Stimulated activated effector memory CD8-positive, alpha-beta T cell treated with anti-CD3 and anti-CD28 coated beads, Interleukin-12 subunit alpha, Interleukin-12 subunit beta, amount 100 ng/mL, for 72 hours (primary cell): ENCODE data around the gene SPPL3.
A peak's percentile ranks its signal among the peaks of the same experiment; 100 is the strongest.
"Not testable (repeated sequence)": the region's sequence is repeated elsewhere in the genome, so short reads cannot be mapped to it uniquely, and the experiment has no call there.

Experiments used
- ATAC-seq: fragments of 150-1000 bp; cut with Tn5 transposase; 2 replicates; pipeline ENCODE4 v1.10.0; 2021
- DNase-seq, 2 donors: peaks; one replicate each; pipeline ENCODE4 v3.0.0; 2021 to 2022; ENCODE audit warnings: low spot score in 2 of 2
- H3K27ac Mint-ChIP-seq: one replicate; pipeline ENCODE4 v1.8.0; 2022; ENCODE audit warnings: mild to moderate bottlenecking, mixed read lengths
- H3K36me3 Mint-ChIP-seq: one replicate; pipeline ENCODE4 v1.8.0; 2022; ENCODE audit warnings: mild to moderate bottlenecking, mixed read lengths
- H3K4me1 Mint-ChIP-seq: one replicate; pipeline ENCODE4 v1.8.0; 2022; ENCODE audit warnings: mixed read lengths
- H3K4me3 Mint-ChIP-seq: one replicate; pipeline ENCODE4 v1.8.0; 2022; ENCODE audit warnings: mild to moderate bottlenecking, mixed read lengths
- H3K9me3 Mint-ChIP-seq: one replicate; pipeline ENCODE4 v1.8.0; 2022; ENCODE audit warnings: mixed read lengths

The SPPL3 gene

GRCh38 chr12:120846721-120847120, 57.4 kb downstream of the SPPL3 start:
- Mint-ChIP-seq H3K36me3 (no peaks in the 10 kb centered on the region), H3K27ac (no peak overlapping the region), H3K9me3 (no peaks in the 10 kb centered on the region), H3K4me1 (peaks cover 58% of the 10 kb centered on the region), H3K4me3 (no peak overlapping the region)
- no peak for ATAC-seq
- no peak for DNase-seq

GRCh38 chr12:120845696-120846095, 58.5 kb downstream of the SPPL3 start:
- H3K4me1 Mint-ChIP-seq = peaks cover 48% of the 10 kb centered on the region
- H3K27ac Mint-ChIP-seq = peak overlapping the region; percentile 6
- H3K36me3 Mint-ChIP-seq = no peaks in the 10 kb centered on the region
- H3K9me3 Mint-ChIP-seq = no peaks in the 10 kb centered on the region
- no peak overlapping the region for H3K4me3 Mint-ChIP-seq
- ATAC-seq (no peak), DNase-seq (no peak)

GRCh38 chr12:120844768-120845449, 59.2 kb downstream of the SPPL3 start:
- no peaks in the 10 kb centered on the region for H3K36me3 Mint-ChIP-seq
- no peaks in the 10 kb centered on the region for H3K9me3 Mint-ChIP-seq
- DNase-seq = no peak
- no peak overlapping the region for H3K4me3 Mint-ChIP-seq
- H3K4me1 Mint-ChIP-seq = peaks cover 50% of the 10 kb centered on the region
- peak overlapping the region; percentile 6 for H3K27ac Mint-ChIP-seq
- ATAC-seq = no peak

GRCh38 chr12:120844297-120844696, 59.9 kb downstream of the SPPL3 start:
- peak overlapping the region; percentile 6 for H3K27ac Mint-ChIP-seq
- H3K36me3 Mint-ChIP-seq = no peaks in the 10 kb centered on the region
- H3K4me3 Mint-ChIP-seq = no peak overlapping the region
- H3K4me1 Mint-ChIP-seq = peaks cover 50% of the 10 kb centered on the region
- ATAC-seq (no peak), DNase-seq (no peak)
- H3K9me3 Mint-ChIP-seq = no peaks in the 10 kb centered on the region

- H3K4me1 Mint-ChIP-seq = peaks cover 50% of the 10 kb centered on the region
- DNase-seq (no peak), ATAC-seq (no peak)
- H3K36me3 Mint-ChIP-seq = no peaks in the 10 kb centered on the region
- no peak overlapping the region for H3K27ac Mint-ChIP-seq
- H3K9me3 Mint-ChIP-seq = no peaks in the 10 kb centered on the region
- no peak overlapping the region for H3K4me3 Mint-ChIP-seq
Observed at GRCh38 chr12:120843472-120843871, 60.7 kb downstream of the SPPL3 start.

- ATAC-seq (no peak), DNase-seq (no peak)
- Mint-ChIP-seq H3K27ac (no peak overlapping the region), H3K9me3 (no peaks in the 10 kb centered on the region), H3K36me3 (no peaks in the 10 kb centered on the region), H3K4me3 (no peak overlapping the region), H3K4me1 (peaks cover 44% of the 10 kb centered on the region)
Observed at GRCh38 chr12:120842595-120842994, 61.6 kb downstream of the SPPL3 start.

- Mint-ChIP-seq H3K9me3 (no peaks in the 10 kb centered on the region), H3K36me3 (no peaks in the 10 kb centered on the region), H3K4me1 (peaks cover 37% of the 10 kb centered on the region), H3K27ac (no peak overlapping the region), H3K4me3 (no peak overlapping the region)
- ATAC-seq = no peak
- DNase-seq = no peak
Observed at GRCh38 chr12:120841525-120841924, 62.6 kb downstream of the SPPL3 start.

- no peak for ATAC-seq
- H3K9me3 Mint-ChIP-seq = no peaks in the 10 kb centered on the region
- H3K4me3 Mint-ChIP-seq = no peak overlapping the region
- H3K4me1 Mint-ChIP-seq = peaks cover 41% of the 10 kb centered on the region
- no peaks in the 10 kb centered on the region for H3K36me3 Mint-ChIP-seq
- DNase-seq = no peak
- H3K27ac Mint-ChIP-seq = no peak overlapping the region
Observed at GRCh38 chr12:120839503-120839902, 64.7 kb downstream of the SPPL3 start.

GRCh38 chr12:120838629-120839383, 65.4 kb downstream of the SPPL3 start:
- not testable (repeated sequence) for DNase-seq, H3K27ac Mint-ChIP-seq, H3K36me3 Mint-ChIP-seq, ATAC-seq, H3K9me3 Mint-ChIP-seq, H3K4me3 Mint-ChIP-seq
- H3K4me1 Mint-ChIP-seq = peaks cover 42% of the 10 kb centered on the region

GRCh38 chr12:120836114-120836684, 68.0 kb downstream of the SPPL3 start:
- no peak for ATAC-seq
- H3K4me3 Mint-ChIP-seq = no peak overlapping the region

GRCh38 chr12:120835657-120836056, 68.5 kb downstream of the SPPL3 start:
- DNase-seq (no peak), ATAC-seq (no peak)
- H3K4me3 Mint-ChIP-seq = no peak overlapping the region
- peak overlapping the region; percentile 20 for H3K27ac Mint-ChIP-seq
- no peaks in the 10 kb centered on the region for H3K9me3 Mint-ChIP-seq
- no peaks in the 10 kb centered on the region for H3K36me3 Mint-ChIP-seq
- peaks cover 49% of the 10 kb centered on the region for H3K4me1 Mint-ChIP-seq

More at GRCh38 chr12:120836114-120836684, 68.0 kb downstream of the SPPL3 start:
- Mint-ChIP-seq H3K36me3 (no peaks in the 10 kb centered on the region), H3K27ac (no peak overlapping the region), H3K9me3 (no peaks in the 10 kb centered on the region), H3K4me1 (peaks cover 44% of the 10 kb centered on the region)
- DNase-seq = no peak

GRCh38 chr12:120835304-120835612, 68.9 kb downstream of the SPPL3 start:
- peaks cover 49% of the 10 kb centered on the region for H3K4me1 Mint-ChIP-seq

GRCh38 chr12:120834489-120835303, 69.5 kb downstream of the SPPL3 start:
- H3K4me1 Mint-ChIP-seq = peaks cover 46% of the 10 kb centered on the region
- no peaks in the 10 kb centered on the region for H3K9me3 Mint-ChIP-seq
- no peaks in the 10 kb centered on the region for H3K36me3 Mint-ChIP-seq
- no peak overlapping the region for H3K4me3 Mint-ChIP-seq
- H3K27ac Mint-ChIP-seq = peak overlapping the region; percentile 20
- DNase-seq (no peak), ATAC-seq (no peak)

More at GRCh38 chr12:120835304-120835612, 68.9 kb downstream of the SPPL3 start:
- ATAC-seq (peak; percentile 53), DNase-seq (no peak)
- no peaks in the 10 kb centered on the region for H3K9me3 Mint-ChIP-seq
- H3K4me3 Mint-ChIP-seq = no peak overlapping the region
- H3K27ac Mint-ChIP-seq = peak overlapping the region; percentile 20
- H3K36me3 Mint-ChIP-seq = no peaks in the 10 kb centered on the region

GRCh38 chr12:120833849-120834248, 70.3 kb downstream of the SPPL3 start:
- ATAC-seq (peak; percentile 83), DNase-seq (no peak)
- Mint-ChIP-seq H3K4me3 (no peak overlapping the region), H3K9me3 (no peaks in the 10 kb centered on the region), H3K36me3 (no peaks in the 10 kb centered on the region), H3K27ac (no peak overlapping the region), H3K4me1 (peaks cover 46% of the 10 kb centered on the region)

- Mint-ChIP-seq H3K27ac (no peak overlapping the region), H3K36me3 (no peaks in the 10 kb centered on the region), H3K4me1 (peaks cover 46% of the 10 kb centered on the region), H3K4me3 (no peak overlapping the region), H3K9me3 (no peaks in the 10 kb centered on the region)
- ATAC-seq (no peak), DNase-seq (no peak)
Observed at GRCh38 chr12:120832737-120833136, 71.4 kb downstream of the SPPL3 start.
